Body of pancreas (tissue), 4 donors: ENCODE data around the gene BARX2. TPM values are rescaled to one million over a fixed set of nuclear protein-coding genes. Genes with fewer than 3 reads are reported as not detected.

Source experiments
- ATAC-seq: fragments of 150-250 bp; one replicate; pipeline ENCODE4 v1.9.1; 2016
- DNase-seq, 4 donors: peaks; one replicate each; pipeline ENCODE4 v3.0.0-alpha.2; 2019
- H3K27ac ChIP-seq, 4 donors: fragments of 200-600 bp; sonication (generic); 1 replicate in 3 of 4; 2 replicates in 1 of 4; pipeline versions ENCODE4 v1.5.1 to v1.6.1; 2016 to 2019; ENCODE audit warnings: mild to moderate bottlenecking in 1 of 4, mixed read lengths in 1 of 4, moderate library complexity in 1 of 4
- H3K27me3 ChIP-seq, 2 donors: fragments of 200-600 bp; sonication (generic); one replicate each; pipeline ENCODE4 v1.6.0; 2016; ENCODE audit warnings: mild to moderate bottlenecking in 1 of 2
- H3K36me3 ChIP-seq, 2 donors: fragments of 200-600 bp; sonication (generic); replicated peaks in 1 of 2; 2 replicates each; pipeline ENCODE4 v1.5.1; 2016; ENCODE audit warnings: low read depth in 2 of 2; ENCODE audit not compliant: insufficient read depth in 1 of 2
- H3K4me1 ChIP-seq: fragments of 200-600 bp; sonication (generic); one replicate; pipeline ENCODE4 v1.6.0; 2016
- H3K4me3 ChIP-seq, 2 donors: fragments of 200-600 bp; sonication (generic); 1 replicate in 1 of 2; 2 replicates in 1 of 2; pipeline ENCODE4 v1.5.1; 2016 to 2019
- H3K9me3 ChIP-seq, 3 donors: fragments of 200-600 bp; sonication (generic); 1 replicate in 2 of 3; 2 replicates in 1 of 3; pipeline ENCODE4 v1.5.1; 2016
- POLR2A ChIP-seq, 3 donors: fragments of 450-650 bp; IDR thresholded peaks; one replicate each; pipeline ENCODE4 v1.6.1; 2016; ENCODE audit warnings: antibody characterized with exemption in 3 of 3, mild to moderate bottlenecking in 2 of 3
- WGBS, 2 donors: methylation state at CpG; one replicate each; pipeline ENCODE4 v1.1.5; 2017; 5-methylcytosine and 5-hydroxymethylcytosine counted together
- intact Hi-C: fragments of 100-400 bp; cut with DNase I; formaldehyde crosslinking; loops from one replicate; pipeline ENCODE4 v1.15.1; 2023
- total RNA-seq, 2 donors: library from RNA; depleted of rRNA; stranded (reverse); fragments of >200 nt; gene quantifications; one replicate each; pipeline ENCODE4 v1.1.0, GENCODE V29; 2016
- TF ChIP-seq, protein P1 (sequence below), 7 experiments: fragments of 450-650 bp in 4 of 7; fragments of 200-600 bp in 3 of 7; sonication (generic) in 3 of 7; IDR thresholded peaks; one replicate each; pipeline ENCODE4 v1.5.1; 2016 to 2019; ENCODE audit warnings: antibody characterized with exemption in 7 of 7

Gene BARX2
- total RNA-seq, 2 donors from 2014 or later, result 1.8 to 6.6 TPM

DNA sequence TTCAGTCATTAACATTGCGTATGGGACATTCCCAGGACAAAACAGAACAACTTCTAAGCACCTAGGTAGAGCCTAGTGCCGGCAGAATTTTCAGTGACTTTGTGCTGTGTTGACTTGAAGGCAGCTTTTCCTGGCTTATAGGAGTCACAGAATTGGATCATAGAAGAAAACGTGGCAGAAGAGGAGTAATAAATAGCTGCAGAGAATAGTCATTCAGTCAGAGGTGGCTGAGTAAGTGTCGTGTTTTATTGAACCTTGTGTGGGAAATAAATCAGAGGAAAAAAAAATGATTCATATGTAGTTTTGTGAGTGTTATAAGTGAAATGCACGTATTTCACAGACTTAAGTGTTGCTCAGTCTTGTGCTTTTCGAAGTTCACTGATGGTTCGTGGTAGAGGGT is 2.1 kb downstream of the BARX2 start:
- WGBS, 2 donors, result 52 to 57% methylated on average over 7 of the region's 7 CpGs

DNA sequence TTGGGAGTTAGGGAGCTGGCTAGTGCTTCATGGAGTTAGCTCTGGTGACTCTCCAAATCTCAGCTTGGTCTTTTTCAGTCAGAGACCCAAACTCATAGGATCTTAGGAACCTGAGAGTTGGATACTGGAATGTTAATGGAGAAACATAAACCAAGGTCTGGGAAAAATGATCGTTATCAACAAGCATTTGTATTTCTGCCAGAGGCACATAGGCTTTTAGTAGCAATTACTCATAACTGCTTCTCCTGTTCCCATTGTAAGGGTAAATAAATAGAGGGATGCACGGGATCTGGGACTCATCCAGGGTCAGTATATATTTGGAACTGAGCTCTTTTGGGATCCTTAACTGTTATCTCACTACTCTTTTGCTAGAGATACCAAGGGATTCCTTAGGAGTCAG is 4.8 kb downstream of the BARX2 start:
- intact Hi-C loops, result no loop called here
- WGBS, 2 donors, result 17 to 31% methylated on average over 2 of the region's 2 CpGs
- no peak for TF ChIP-seq POLR2A (IDR thresholded peaks at IDR 0.05)
- TF ChIP-seq, protein P1, sequence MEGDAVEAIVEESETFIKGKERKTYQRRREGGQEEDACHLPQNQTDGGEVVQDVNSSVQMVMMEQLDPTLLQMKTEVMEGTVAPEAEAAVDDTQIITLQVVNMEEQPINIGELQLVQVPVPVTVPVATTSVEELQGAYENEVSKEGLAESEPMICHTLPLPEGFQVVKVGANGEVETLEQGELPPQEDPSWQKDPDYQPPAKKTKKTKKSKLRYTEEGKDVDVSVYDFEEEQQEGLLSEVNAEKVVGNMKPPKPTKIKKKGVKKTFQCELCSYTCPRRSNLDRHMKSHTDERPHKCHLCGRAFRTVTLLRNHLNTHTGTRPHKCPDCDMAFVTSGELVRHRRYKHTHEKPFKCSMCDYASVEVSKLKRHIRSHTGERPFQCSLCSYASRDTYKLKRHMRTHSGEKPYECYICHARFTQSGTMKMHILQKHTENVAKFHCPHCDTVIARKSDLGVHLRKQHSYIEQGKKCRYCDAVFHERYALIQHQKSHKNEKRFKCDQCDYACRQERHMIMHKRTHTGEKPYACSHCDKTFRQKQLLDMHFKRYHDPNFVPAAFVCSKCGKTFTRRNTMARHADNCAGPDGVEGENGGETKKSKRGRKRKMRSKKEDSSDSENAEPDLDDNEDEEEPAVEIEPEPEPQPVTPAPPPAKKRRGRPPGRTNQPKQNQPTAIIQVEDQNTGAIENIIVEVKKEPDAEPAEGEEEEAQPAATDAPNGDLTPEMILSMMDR (IDR thresholded peaks at IDR 0.05), result no peak
- no peak overlapping the region for H3K4me3 ChIP-seq
- H3K27me3 ChIP-seq, result no peaks in the 10 kb centered on the region
- no peaks in the 10 kb centered on the region for H3K9me3 ChIP-seq
- peaks cover 11% of the 10 kb centered on the region for H3K4me1 ChIP-seq
- peak overlapping the region in 3 of 4 donors; percentile 56 to 67 (median 66) for H3K27ac ChIP-seq
- ATAC-seq, result no peak
- no peaks in the 10 kb centered on the region for H3K36me3 ChIP-seq
- DNase-seq, result no peak

More for the DNA sequence above, 2.1 kb downstream of the BARX2 start:
- H3K4me1 ChIP-seq, result peaks cover 37% of the 10 kb centered on the region
- TF ChIP-seq, protein P1 (IDR thresholded peaks at IDR 0.05), result no peak
- TF ChIP-seq POLR2A (IDR thresholded peaks at IDR 0.05), result no peak
- H3K9me3 ChIP-seq, result no peaks in the 10 kb centered on the region
- intact Hi-C loops, result no loop called here
- DNase-seq, result no peak
- no peak for ATAC-seq
- peak overlapping the region in 3 of 4 donors; percentile 81 to 87 (median 83) for H3K27ac ChIP-seq
- H3K4me3 ChIP-seq, result no peak overlapping the region
- peaks cover 0 to 13% of the 10 kb centered on the region in 2 donors for H3K27me3 ChIP-seq
- H3K36me3 ChIP-seq, result no peaks in the 10 kb centered on the region

DNA sequence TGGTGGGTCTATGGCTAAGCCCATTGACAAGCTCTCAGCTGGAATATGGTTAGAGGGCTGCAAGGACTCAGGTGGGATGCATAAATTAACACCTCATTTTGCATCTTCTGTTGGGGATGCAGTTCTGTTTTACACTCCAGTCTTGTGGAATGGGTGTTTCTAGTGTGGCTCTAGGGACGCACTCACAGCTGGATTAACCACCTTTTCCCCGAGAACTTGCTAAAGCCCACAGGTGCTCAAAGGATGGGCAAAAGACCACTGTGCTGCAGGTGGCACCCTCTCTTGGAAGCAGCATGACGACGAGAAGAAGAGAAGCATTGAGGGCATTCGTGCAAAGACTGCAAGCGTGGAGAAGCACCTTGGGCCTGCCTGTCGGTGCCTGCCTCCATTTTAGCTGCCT is 6.9 kb downstream of the BARX2 start:
- no peaks in the 10 kb centered on the region for H3K27me3 ChIP-seq
- DNase-seq (no peak), ATAC-seq (no peak)
- H3K36me3 ChIP-seq, result no peaks in the 10 kb centered on the region
- TF ChIP-seq POLR2A (IDR thresholded peaks at IDR 0.05), result no peak
- TF ChIP-seq, protein P1 (IDR thresholded peaks at IDR 0.05), result no peak
- 80 to 83% methylated on average over 7 of the region's 7 CpGs for WGBS, 2 donors
- intact Hi-C loops, result no loop called here
- H3K4me1 ChIP-seq, result peaks cover 11% of the 10 kb centered on the region
- H3K9me3 ChIP-seq, result no peaks in the 10 kb centered on the region
- H3K27ac ChIP-seq, result peak overlapping the region in 1 of 4 donors; percentile 55
- H3K4me3 ChIP-seq, result no peak overlapping the region

DNA sequence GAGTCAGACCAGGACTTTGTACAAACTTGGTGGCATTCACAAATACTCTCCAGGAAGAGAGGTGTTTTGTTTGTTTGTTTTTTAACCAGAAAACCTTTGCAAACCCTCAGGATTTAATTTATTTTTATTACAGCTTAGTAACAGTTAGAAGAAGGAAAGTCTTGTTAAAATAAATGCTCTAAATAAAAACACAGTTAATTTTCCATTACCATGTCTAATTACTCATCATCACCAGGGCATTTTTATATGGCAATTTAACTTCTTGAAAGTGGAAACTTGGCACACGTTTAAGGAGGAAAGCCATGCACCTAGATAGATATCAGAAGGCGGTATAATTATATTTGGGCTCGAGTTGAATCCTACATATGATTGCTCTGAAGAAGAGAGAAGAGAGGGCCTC is 7.4 kb downstream of the BARX2 start:
- Histone ChIP-seq H3K4me3 (no peak overlapping the region), H3K9me3 (no peaks in the 10 kb centered on the region), H3K4me1 (peaks cover 11% of the 10 kb centered on the region), H3K27me3 (no peaks in the 10 kb centered on the region), H3K27ac (no peak overlapping the region), H3K36me3 (no peaks in the 10 kb centered on the region)
- intact Hi-C loops, result no loop called here
- DNase-seq (no peak), ATAC-seq (no peak)
- 29 to 36% methylated on average over 3 of the region's 3 CpGs for WGBS, 2 donors
- no peak for TF ChIP-seq POLR2A (IDR thresholded peaks at IDR 0.05)
- TF ChIP-seq, protein P1 (IDR thresholded peaks at IDR 0.05), result no peak

DNA sequence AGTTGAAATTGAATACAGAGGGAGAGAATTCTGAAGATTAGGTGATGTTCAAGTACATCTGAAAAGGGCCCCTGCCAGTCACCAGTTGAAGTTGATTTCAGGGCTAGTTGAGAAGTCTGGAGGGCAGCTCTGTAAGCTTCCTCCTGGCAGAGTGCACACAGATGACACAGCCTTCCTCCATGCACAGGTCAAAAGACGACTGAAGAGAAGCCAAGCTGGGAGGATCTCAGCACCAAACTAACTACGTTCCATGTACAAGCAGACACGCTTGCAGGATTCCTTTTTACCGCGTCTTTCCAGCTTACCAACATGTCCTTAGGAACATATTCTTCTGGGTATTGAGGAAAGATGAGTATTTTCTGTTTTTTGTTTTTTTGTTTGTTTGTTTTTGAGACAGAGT is 7.9 kb downstream of the BARX2 start:
- H3K36me3 ChIP-seq, result no peaks in the 10 kb centered on the region
- TF ChIP-seq POLR2A (IDR thresholded peaks at IDR 0.05), result no peak
- TF ChIP-seq, protein P1 (IDR thresholded peaks at IDR 0.05), result no peak
- intact Hi-C loops, result no loop called here
- 77 to 78% methylated on average over 5 of the region's 5 CpGs for WGBS, 2 donors
- no peak for DNase-seq
- H3K27ac ChIP-seq, result no peak overlapping the region
- H3K4me3 ChIP-seq, result no peak overlapping the region
- no peaks in the 10 kb centered on the region for H3K9me3 ChIP-seq
- H3K27me3 ChIP-seq, result no peaks in the 10 kb centered on the region
- H3K4me1 ChIP-seq, result peaks cover 11% of the 10 kb centered on the region
- no peak for ATAC-seq
